Nephron progenitor cell (in vitro differentiated cells): ENCODE measurements around the gene CFD.

ENCODE experiments used
- DNase-seq: peaks from one replicate; pipeline ENCODE4 v3.0.0; 2021
- H3K27ac Mint-ChIP-seq: 2 replicates; pipeline ENCODE4 v1.8.0; 2021; ENCODE audit warnings: mild to moderate bottlenecking, moderate library complexity, mixed read lengths
- H3K27me3 Mint-ChIP-seq: 2 replicates; pipeline ENCODE4 v1.8.0; 2021; ENCODE audit warnings: mild to moderate bottlenecking, low read depth, mixed read lengths; ENCODE audit not compliant: poor library complexity
- H3K36me3 Mint-ChIP-seq: 2 replicates; pipeline ENCODE4 v1.8.0; 2021; ENCODE audit warnings: low read depth, mixed read lengths
- H3K4me1 Mint-ChIP-seq: 2 replicates; pipeline ENCODE4 v1.8.0; 2021; ENCODE audit warnings: mixed read lengths
- H3K4me3 Mint-ChIP-seq: 2 replicates; pipeline ENCODE4 v1.8.0; 2021; ENCODE audit warnings: mild to moderate bottlenecking, moderate library complexity, mixed read lengths
- H3K9me3 Mint-ChIP-seq: 2 replicates; pipeline ENCODE4 v1.8.0; 2021; ENCODE audit warnings: mild to moderate bottlenecking, moderate library complexity, mixed read lengths
- CTCF ChIP-seq: fragments of 200-600 bp; sonication (generic); IDR thresholded peaks from 2 replicates; pipeline ENCODE4 v1.5.0; 2021; ENCODE audit warnings: antibody characterized with exemption

CFD gene

GRCh38 chr19:906480-906879 is 47.0 kb downstream of the CFD start:
- TF ChIP-seq CTCF: no peak
- H3K36me3 Mint-ChIP-seq: peaks cover 5% of the 10 kb centered on the region
- H3K4me3 Mint-ChIP-seq: no peak overlapping the region
- no peaks in the 10 kb centered on the region for H3K9me3 Mint-ChIP-seq
- H3K27me3 Mint-ChIP-seq: peaks cover 4% of the 10 kb centered on the region
- peaks cover 20% of the 10 kb centered on the region for H3K4me1 Mint-ChIP-seq
- DNase-seq: no peak
- no peak overlapping the region for H3K27ac Mint-ChIP-seq

GRCh38 chr19:907183-907853 is 47.9 kb downstream of the CFD start:
- no peak overlapping the region for H3K27ac Mint-ChIP-seq
- peaks cover 5% of the 10 kb centered on the region for H3K36me3 Mint-ChIP-seq
- peaks cover 20% of the 10 kb centered on the region for H3K4me1 Mint-ChIP-seq
- peaks cover 4% of the 10 kb centered on the region for H3K27me3 Mint-ChIP-seq
- H3K9me3 Mint-ChIP-seq: no peaks in the 10 kb centered on the region
- TF ChIP-seq CTCF: no peak
- no peak overlapping the region for H3K4me3 Mint-ChIP-seq
- no peak for DNase-seq

GRCh38 chr19:911197-912033 is 52.0 kb downstream of the CFD start:
- Mint-ChIP-seq H3K4me1 (peaks cover 5% of the 10 kb centered on the region), H3K9me3 (no peaks in the 10 kb centered on the region), H3K4me3 (peak overlapping the region; percentile 81), H3K27me3 (peaks cover 13% of the 10 kb centered on the region), H3K36me3 (peaks cover 5% of the 10 kb centered on the region), H3K27ac (no peak overlapping the region)
- TF ChIP-seq CTCF: no peak
- no peak for DNase-seq

- peaks cover 5% of the 10 kb centered on the region for H3K36me3 Mint-ChIP-seq
- H3K9me3 Mint-ChIP-seq: no peaks in the 10 kb centered on the region
- peak overlapping the region; percentile 79 for H3K4me3 Mint-ChIP-seq
- H3K4me1 Mint-ChIP-seq: peaks cover 5% of the 10 kb centered on the region
- no peak for DNase-seq
- H3K27ac Mint-ChIP-seq: no peak overlapping the region
- peaks cover 18% of the 10 kb centered on the region for H3K27me3 Mint-ChIP-seq
- no peak for TF ChIP-seq CTCF
These were observed 53.0 kb downstream of the CFD start for GRCh38 chr19:912181-913079.
